ENCODE data around the gene EVA1A. TPM values are rescaled to one million over a fixed set of nuclear protein-coding genes. Genes with fewer than 3 reads are reported as not detected.

Gene EVA1A
- total and polyA plus RNA-seq, 2 experiments from 2014 or later, result 0.51 to 0.57 TPM

- Histone ChIP-seq H3K4me3 (no peak overlapping the region), H3K9me3 (ENCODE audit: low read depth) (no peaks in the 10 kb centered on the region), H3K4me1 (ENCODE audit: low read depth) (no peaks in the 10 kb centered on the region), H3K27ac (no peak overlapping the region), H3K27me3 (no peaks in the 10 kb centered on the region), H3K36me3 (no peaks in the 10 kb centered on the region)
- no peak for DNase-seq (ENCODE audit: low read depth in 1 of 2, low spot score in 1 of 2)
- no peak for TF ChIP-seq CTCF (IDR thresholded peaks at IDR 0.05; ENCODE audit: low read depth, low read length)
Measured at GRCh38 chr2:75579186-75579585, 18.4 kb upstream of the EVA1A start.

- Histone ChIP-seq H3K36me3 (no peaks in the 10 kb centered on the region), H3K27ac (no peak overlapping the region), H3K4me1 (ENCODE audit: low read depth) (no peaks in the 10 kb centered on the region), H3K27me3 (no peaks in the 10 kb centered on the region), H3K9me3 (ENCODE audit: low read depth) (no peaks in the 10 kb centered on the region), H3K4me3 (no peak overlapping the region)
- TF ChIP-seq CTCF (IDR thresholded peaks at IDR 0.05; ENCODE audit: low read depth, low read length), result no peak
- DNase-seq (ENCODE audit: low read depth in 1 of 2, low spot score in 1 of 2), result no peak
Measured at GRCh38 chr2:75577280-75577679, 16.5 kb upstream of the EVA1A start.

GRCh38 chr2:75574106-75574505, 13.4 kb upstream of the EVA1A start:
- no peaks in the 10 kb centered on the region for H3K27me3 ChIP-seq
- no peaks in the 10 kb centered on the region for H3K4me1 ChIP-seq (ENCODE audit: low read depth)
- DNase-seq (ENCODE audit: low read depth in 1 of 2, low spot score in 1 of 2), result no peak
- no peak overlapping the region for H3K4me3 ChIP-seq
- no peak overlapping the region for H3K27ac ChIP-seq
- H3K36me3 ChIP-seq, result no peaks in the 10 kb centered on the region
- H3K9me3 ChIP-seq (ENCODE audit: low read depth), result no peaks in the 10 kb centered on the region
- no peak for TF ChIP-seq CTCF (IDR thresholded peaks at IDR 0.05; ENCODE audit: low read depth, low read length)

- H3K36me3 ChIP-seq, result no peaks in the 10 kb centered on the region
- no peak overlapping the region for H3K4me3 ChIP-seq
- DNase-seq (ENCODE audit: low read depth in 1 of 2, low spot score in 1 of 2), result no peak
- H3K27ac ChIP-seq, result no peak overlapping the region
- H3K27me3 ChIP-seq, result no peaks in the 10 kb centered on the region
- H3K9me3 ChIP-seq (ENCODE audit: low read depth), result no peaks in the 10 kb centered on the region
- no peak for TF ChIP-seq CTCF (IDR thresholded peaks at IDR 0.05; ENCODE audit: low read depth, low read length)
- H3K4me1 ChIP-seq (ENCODE audit: low read depth), result no peaks in the 10 kb centered on the region
Measured at GRCh38 chr2:75573145-75573878, 12.6 kb upstream of the EVA1A start.

GRCh38 chr2:75571730-75572430, 11.1 kb upstream of the EVA1A start:
- Histone ChIP-seq H3K9me3 (ENCODE audit: low read depth) (no peaks in the 10 kb centered on the region), H3K36me3 (no peaks in the 10 kb centered on the region), H3K4me1 (ENCODE audit: low read depth) (no peaks in the 10 kb centered on the region), H3K27me3 (no peaks in the 10 kb centered on the region), H3K27ac (no peak overlapping the region), H3K4me3 (no peak overlapping the region)
- TF ChIP-seq CTCF (IDR thresholded peaks at IDR 0.05; ENCODE audit: low read depth, low read length), result no peak
- DNase-seq (ENCODE audit: low read depth in 1 of 2, low spot score in 1 of 2), result no peak

Measured in cardiac muscle cell (in vitro differentiated cells and primary cell).